NOMO-1 treated with dmso at 0.1 percent for 144 hours (cell line): ENCODE results near the gene CD274.
"Not testable (repeated sequence)": the region's sequence is repeated elsewhere in the genome, so short reads cannot be mapped to it uniquely, and the experiment has no call there.

Source experiments
- DNase-seq: peaks from one replicate; lab custom pipeline; 2025; ENCODE audit not compliant: unreplicated experiment; lab: John Stamatoyannopoulos, UW

The CD274 gene

DNA sequence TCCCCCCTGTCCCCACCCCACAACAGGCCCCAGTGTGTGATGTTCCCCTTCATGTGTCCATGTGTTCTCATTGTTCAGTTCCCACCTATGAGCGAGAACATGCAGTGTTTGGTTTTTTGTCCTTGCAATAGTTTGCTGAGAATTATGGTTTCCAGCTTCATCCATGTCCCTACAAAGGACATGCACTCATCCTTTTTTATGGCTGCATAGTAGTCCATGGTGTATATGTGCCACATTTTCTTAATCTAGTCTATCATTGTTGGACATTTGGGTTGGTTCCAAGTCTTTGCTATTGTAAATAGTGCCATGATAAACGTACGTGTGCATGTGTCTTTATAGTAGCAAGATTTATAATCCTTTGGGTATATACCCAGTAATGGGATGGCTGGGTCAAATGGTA is 44.4 kb downstream of the CD274 start:
- DNase-seq = not testable (repeated sequence)

DNA sequence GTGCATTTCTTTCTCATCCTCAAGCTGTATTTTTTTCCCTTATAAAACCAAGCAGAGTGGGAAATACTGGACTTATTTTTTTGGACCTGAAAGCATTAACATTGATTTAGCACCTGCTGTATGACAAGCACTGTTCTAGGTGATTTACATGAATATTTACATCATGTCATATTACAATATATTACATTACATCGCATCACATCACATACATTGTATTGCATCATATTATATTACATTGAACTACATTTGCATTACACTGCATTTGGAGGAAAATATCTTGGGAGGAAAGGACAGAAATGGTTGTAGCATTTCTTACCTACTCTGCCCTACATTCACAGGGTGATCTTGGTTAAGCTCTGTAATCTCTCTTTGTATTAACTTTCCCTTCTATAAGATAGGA is 48.8 kb downstream of the CD274 start:
- DNase-seq = no peak

DNA sequence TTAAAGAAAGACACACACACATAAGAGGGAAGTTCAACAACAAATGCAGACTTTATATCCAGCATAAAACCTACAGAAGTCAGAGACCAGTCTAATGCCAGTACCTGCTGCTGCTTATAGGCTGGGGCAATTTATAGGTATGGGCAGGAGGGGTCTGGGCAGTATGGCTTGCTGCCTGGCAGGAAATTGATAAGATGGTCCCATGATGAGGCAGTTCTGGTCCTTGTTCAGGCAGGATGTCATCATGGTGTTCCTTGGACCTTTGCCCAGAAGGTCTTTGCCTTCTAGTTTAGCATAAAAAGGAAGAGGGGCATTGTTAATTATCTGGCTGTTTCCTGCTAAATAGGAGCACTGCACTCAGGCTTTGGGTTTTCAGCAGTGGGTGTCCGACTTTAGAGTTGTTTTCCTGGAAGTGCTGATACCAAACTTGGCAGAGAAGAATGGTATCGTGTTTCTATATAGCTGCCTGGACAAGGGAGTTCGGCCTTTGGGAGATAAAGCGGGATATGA is 49.6 kb downstream of the CD274 start:
- no peak for DNase-seq

DNA sequence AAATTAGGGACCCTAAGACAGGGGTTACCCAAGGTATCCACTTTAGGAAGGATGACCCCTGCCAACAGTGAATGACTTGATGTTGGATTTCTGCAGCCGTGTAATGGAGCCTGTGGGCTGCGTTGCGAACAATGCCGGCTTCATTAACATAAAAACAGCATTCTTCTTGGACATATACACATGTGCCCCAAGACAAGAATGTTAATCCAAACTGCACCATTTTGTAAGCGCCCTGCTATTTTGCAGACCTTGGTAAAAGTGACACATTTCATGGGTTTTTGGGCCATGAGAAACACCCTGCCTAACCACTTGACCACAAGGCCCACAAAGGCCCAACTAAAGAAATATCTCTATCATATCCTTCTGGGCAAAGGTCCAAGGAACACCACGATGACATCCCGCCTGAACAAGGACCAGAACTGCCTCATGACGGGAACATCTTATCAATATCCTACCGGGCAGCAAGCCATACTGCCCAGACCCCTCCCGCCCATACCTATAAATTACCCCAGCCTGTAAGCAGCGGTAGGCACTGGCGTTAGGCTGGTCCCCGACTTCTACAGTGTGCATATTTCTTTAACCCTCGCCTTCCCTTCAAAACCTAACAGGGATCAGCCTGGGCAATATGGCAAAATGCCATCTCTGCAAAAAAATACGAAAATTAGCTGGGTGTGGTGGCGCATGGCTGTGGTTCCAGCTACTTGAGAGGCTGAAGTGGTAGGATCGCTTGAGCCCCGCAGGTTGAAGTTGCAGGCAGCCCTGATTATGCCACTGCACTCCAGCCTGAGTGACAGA is 50.3 kb downstream of the CD274 start:
- no peak for DNase-seq

DNA sequence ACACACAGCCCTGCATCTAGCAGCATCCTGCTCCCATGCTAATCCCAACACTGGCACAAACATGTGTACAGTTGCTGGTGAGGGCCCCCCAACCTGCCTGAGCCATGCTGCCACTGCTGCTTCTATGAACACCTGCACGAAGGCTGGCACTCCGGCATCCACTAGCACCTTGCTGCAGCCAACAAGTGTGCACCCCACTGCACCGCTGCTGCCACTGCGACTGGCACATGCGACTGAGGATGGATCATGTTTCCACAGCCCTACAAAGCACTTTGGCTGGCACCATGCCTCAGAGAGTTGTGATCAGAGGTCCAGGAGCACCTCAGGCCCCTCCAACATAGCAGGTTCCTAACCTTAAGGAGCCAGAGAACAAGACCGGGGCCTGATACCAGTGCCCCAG is 52.2 kb downstream of the CD274 start:
- DNase-seq = no peak

DNA sequence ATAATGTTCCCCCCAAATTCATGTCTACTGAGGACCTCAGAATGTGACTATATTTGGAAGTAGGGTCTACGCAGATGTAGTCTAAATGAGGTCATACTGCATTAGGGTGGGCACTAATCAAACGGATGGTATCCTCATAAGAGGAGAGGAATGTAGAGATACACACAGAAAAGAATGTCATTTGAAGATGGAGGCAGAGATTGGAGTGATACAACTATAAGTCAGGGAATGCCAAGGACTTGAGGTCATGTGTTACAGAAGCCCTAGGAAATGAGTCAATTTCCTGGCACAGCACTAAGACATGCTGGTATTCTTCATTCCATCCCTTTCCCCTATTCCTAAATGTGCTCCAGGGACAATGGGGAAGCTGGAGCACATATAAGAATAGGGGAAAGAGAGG is 59.2 kb downstream of the CD274 start:
- DNase-seq = no peak

DNA sequence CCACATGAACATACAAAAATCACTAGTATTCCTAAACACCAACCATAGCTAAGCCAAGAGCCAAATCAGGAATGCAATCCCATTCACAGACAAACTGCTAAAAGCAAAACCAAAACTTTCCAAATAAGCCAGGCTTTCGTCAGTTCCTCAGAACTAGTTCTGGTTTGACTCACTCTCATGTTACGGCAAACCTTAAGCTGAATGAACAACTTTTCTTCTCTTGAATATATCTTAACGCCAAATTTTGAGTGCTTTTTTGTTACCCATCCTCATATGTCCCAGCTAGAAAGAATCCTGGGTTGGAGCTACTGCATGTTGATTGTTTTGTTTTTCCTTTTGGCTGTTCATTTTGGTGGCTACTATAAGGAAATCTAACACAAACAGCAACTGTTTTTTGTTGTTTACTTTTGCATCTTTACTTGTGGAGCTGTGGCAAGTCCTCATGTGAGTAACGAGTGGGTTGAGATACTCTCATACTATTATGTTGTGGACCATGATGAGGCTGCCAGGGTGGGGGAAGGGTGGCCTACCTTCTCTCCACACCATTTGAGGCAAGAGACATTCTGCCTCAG is 60.1 kb downstream of the CD274 start, which contains the start of gene PDCD1LG2:
Gene PDCD1LG2, plus strand, starts transcription at position 172 of the 572 bp plus-strand sequence. CDS start 12,016 bp downstream, outside the sequence.
- DNase-seq = no peak

DNA sequence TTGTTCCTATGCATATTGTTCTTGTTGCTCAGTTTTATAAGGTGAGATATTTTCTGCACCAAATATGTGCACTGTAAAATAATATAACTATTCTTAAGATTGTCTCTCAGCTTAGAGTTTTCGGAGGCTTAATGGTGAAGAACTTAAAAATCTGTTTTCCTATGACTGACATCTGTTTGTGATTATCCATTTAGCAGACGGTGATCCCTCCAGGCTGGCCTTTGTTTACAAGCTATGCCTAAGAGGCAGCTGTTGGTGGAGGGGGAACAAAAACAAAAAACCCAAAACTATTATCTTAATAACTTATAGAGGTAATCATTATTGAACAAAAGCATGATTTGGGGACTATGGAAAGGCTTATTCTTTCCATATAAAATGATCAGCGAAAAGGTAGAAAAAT is 60.6 kb downstream of the CD274 start:
- no peak for DNase-seq

DNA sequence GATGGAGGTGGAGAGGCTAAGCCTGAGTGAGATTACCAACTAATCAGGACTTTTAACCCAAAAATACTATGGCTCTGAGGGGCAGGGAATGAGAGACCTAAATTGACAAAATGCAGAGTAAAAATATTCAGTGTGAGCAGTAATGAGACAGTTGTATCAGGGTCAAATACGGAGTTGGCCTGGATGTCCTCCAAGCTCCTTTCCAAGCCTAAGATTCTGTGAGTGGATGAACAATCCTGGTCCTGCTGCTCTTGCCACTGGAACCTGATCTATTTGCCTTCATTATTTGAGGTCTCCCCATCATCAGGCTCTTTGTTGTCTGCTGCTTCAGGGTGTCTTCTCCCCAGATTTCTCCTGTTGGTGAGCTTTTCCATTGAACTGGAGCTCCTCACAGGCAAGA is 61.1 kb downstream of the CD274 start:
- no peak for DNase-seq

DNA sequence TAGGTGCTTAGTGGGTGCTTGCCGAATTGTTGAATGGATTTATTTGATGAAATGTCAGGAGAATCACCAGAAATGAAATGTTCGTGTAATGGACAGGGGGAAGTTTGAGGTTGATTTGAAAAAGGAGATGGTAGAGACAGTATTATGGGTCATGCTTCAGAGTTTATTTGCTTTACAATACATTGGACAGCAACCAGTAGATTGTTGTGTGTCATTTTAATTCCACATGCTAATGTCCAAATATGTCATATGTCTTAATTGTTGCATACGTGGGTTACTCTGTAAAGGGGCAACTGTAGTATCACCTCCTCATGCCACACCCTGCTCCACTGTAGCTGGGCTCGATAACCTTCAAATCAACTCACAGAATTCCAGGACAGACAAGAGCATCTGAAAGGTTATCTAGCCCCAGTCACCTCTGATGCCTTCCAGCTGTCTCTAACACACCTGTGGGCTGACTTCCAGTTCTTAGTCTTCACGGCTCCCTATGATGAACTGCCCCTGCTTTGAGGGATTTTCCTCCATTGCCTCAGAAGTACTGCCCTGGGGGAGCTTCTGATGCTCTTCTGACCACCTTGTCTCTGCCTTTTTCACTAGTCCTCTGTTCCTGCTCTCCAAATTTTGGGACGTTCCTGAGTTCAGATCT is 61.7 kb downstream of the CD274 start:
- DNase-seq = no peak

DNA sequence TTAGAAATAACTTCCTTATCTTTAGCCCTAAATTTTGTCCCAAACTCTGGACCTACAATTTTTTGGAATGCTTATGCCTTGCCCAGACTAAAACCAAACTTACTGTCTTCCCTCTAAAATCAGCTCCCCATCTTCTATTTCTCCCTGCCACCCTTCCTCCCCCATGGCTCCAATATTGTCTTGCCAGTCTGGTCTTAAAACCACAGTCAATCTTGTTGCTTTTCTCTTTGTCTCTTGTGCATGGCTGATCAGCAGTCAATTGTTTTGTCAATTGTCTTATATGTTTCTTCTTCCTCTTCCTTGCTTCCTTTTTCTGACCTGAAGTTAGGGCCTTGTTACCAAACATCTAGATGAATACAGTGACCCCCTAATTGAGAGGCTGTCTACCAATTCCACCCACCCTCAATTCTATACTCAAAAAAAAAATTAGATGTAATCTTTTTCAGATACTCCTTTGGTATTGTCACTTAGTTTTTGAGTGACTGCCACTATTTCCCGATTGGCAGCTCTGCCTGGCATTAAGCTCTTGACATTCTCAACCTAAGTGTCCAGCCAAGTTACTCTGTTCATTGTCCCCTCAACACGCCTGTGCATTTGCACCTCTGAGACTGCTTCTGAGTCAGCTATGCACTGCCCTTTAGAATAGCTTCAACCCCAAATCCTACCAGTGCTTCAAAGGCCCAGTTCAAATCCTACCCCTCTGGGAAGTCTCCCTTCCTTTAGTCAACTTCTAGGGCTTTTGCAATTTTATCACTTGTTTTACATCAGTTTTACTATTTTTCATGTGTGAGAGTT is 62.5 kb downstream of the CD274 start:
- no peak for DNase-seq

DNA sequence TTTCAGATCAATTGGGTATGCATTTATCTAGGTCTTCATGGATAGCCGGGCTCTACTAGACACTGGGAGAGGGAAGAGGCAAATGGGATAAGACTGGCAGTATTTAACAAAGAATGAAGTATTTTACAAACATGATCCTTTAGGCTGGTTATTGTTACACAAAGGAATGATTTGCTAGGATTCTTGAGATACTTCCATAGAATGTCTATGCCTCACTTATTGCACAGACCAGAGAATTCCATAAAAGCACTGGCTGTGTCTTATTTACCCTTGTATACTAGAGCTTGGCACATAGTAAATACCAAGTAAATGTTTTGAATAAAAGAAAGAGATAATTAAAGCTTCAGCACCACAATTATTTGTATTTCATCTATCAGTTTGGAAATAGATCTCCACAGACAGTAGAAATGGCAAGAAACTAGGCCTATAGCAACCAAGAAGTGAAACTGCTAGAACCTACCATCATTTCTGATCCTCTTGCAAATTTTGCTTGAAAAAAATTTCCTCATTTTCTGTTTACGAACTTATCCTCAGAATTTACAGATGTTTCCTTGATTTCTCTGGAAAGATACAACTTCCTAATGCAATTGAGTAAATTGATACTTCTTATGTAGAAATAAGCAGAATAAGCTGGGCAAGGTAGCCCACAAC is 63.7 kb downstream of the CD274 start:
- DNase-seq = no peak

DNA sequence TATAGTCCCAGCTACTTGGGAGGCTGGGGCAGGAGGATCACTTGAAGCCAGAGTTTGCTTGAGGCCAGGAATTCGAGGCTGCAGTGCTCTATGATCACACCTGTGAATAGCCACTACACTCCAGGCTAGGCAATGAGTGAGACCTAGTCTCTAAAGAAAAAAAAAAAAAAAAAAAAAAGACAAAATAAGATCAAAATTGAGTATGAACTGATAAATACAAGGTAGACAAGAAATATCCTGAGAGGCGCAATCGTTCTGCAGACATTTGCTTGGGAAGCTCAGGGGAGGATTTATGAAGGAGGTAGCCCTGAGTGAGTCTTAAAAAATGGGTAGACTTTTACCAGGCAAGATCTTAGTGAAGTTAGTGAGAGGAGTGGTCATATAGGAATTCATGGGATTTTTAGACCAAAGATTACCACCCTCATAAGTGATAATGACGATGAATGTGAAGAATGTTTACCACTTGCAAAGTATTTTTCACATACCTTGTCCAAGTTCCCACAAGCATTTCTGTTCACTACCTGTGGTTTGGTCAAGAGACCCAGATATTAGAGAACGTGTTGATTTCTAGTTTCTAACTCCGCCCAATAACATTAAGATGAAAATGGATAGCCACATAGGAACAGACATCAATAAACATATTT is 64.4 kb downstream of the CD274 start:
- no peak for DNase-seq

DNA sequence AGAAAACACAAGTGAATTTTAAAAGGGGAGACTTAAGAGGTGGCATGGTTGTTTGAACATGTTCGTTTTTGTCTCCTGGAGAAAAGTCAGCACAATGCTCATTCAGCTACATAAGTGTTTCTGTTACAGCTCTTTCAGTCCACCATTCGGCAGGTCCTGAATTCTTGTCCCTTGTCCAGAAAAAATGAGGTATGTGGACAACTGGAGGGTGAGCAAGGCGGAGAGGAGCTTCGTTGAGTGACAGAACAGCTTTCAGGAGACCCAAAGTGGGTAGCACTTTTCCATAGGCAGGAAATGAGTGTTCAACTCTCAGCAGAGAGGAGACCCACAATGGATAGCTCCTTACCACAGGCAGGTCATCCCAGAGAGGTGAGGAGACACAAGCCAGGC is 64.9 kb downstream of the CD274 start:
- DNase-seq = no peak

DNA sequence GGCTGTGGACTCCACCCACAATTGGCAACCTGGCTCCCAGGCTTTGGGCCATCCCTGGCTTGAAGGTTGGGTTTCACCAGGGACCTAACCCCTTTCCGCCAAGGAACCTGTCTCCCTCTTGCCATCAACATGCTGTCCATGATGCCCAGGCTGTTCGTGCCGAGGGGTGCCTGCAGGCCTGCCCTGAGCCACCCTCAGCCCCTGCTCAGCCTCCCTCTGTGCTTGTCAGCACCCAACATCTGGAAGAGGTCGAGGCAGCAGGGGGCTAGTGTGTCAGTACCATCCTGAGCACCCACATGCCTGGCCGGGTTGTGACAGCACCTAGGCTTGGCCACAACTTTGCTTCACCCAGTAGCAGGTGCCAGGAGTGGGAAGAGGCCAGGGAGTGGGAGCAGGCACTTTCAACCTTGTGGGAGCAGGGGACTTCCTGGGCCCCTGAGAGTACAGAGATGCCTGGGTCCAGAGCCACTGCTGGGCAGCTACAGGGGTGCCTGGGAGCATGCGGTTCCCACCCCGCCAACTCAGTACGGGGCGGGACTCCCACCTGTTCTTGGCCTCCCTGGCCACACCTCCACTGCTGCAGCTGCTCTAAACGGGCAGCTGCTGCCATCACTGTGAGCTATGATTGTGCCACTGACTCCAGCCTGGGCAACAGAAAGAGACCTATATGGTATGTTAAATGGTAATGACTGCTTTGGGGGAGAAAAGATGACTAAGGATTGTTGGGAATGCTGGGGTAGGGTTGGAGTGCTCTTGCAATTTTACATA is 66.3 kb downstream of the CD274 start:
- DNase-seq = no peak

DNA sequence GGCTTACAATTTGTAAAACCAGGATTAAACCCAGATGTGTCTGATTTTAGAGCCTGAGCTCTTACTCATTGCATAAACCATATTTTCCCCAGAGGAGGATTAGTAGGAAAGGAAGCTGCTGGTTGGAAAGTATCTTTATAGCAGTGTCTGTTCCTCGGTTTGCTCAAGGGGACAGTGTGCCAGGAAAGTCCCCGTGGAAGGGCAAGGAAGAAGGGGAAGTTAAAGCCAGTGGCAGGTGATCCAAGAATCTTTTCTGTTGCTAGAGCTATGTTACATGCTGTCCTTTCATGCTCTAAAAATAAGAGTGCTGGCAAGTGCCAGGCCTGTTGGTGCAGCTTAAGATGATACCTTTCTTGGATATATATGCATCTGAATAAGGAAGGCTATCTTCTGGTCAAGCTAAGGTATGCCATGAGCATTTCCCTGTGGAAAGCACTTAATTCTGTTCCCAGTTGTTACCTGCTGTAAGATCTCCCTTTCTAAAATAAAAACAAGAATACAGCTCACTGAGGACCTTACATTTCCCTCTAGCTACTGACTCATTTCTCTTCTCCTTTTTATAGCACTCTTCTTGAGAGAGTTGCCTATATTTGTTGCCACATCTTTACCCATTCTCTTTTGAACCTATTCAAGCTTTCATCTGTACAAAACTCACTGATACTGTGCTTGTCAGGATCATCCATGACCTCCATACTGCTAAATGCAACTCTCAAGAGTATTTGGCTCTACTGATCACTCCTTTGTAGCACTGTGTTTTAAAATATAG is 68.0 kb downstream of the CD274 start:
- no peak for DNase-seq

DNA sequence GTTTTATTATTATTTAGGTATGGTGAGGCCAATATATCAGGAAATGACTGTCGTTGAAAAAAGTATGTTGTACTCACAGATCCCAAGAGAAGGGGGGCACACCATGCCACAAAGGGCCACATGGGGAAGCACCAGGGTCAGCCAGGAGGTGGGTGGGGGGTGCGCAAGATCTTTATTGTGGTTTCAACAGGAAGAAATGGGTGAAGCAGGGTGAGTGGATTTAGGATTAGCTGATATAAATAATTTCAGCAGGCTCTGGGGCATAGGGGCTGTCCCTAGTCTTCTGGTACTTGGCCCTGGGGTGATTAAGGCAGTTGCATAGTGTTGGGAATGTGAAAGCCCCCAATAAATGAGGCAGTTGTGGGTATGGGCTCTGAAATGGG is 68.6 kb downstream of the CD274 start:
- DNase-seq = no peak
